Osteoblast (primary cell): Measurements from ENCODE around the gene MIB2. TPM values are rescaled to one million over a fixed set of nuclear protein-coding genes. Genes with fewer than 3 reads are reported as not detected.

ENCODE experiments used
- DNase-seq: peaks from one replicate; pipeline ENCODE4 v3.0.0; 2011; ENCODE audit warnings: low spot score, mixed read lengths; ENCODE audit not compliant: insufficient read length; ENCODE audit errors: missing footprints
- H2AFZ ChIP-seq: 2 replicates; pipeline ENCODE4 v1.6.0; 2011; ENCODE audit warnings: mild to moderate bottlenecking, low read length
- H3K27ac ChIP-seq: 2 replicates; pipeline ENCODE4 v1.5.1; 2011; ENCODE audit warnings: mild to moderate bottlenecking, low read depth, low read length, moderate library complexity
- H3K27me3 ChIP-seq: 2 replicates; pipeline ENCODE4 v1.6.0; 2012; ENCODE audit warnings: mild to moderate bottlenecking, control low read depth, inconsistent platforms, low read length, moderate library complexity; ENCODE audit not compliant: insufficient read depth
- H3K36me3 ChIP-seq: 2 replicates; pipeline ENCODE4 v1.5.1; 2011; ENCODE audit warnings: mild to moderate bottlenecking, low read length, control low read depth, moderate library complexity; ENCODE audit not compliant: insufficient read depth
- H3K4me1 ChIP-seq: 2 replicates; pipeline ENCODE4 v1.5.1; 2011; ENCODE audit warnings: mild to moderate bottlenecking, low read length, control low read depth, moderate library complexity; ENCODE audit not compliant: insufficient read depth
- H3K4me2 ChIP-seq: 2 replicates; pipeline ENCODE4 v1.6.0; 2011; ENCODE audit warnings: mild to moderate bottlenecking, low read length; ENCODE audit not compliant: insufficient read depth
- H3K4me3 ChIP-seq: fragments of 200-600 bp; sonication (generic); 3 replicates; pipeline ENCODE4 v1.5.1; 2012; ENCODE audit warnings: mild to moderate bottlenecking, low read length, inconsistent platforms; ENCODE audit not compliant: insufficient read depth
- H3K79me2 ChIP-seq: 2 replicates; pipeline ENCODE4 v1.6.0; 2012; ENCODE audit warnings: mild to moderate bottlenecking, low read length, control low read depth, inconsistent platforms; ENCODE audit not compliant: insufficient read depth
- H3K9me3 ChIP-seq: 2 replicates; pipeline ENCODE4 v1.5.1; 2011; ENCODE audit warnings: low read depth, low read length, control low read depth
- H4K20me1 ChIP-seq: 2 replicates; pipeline ENCODE4 v1.6.0; 2012; ENCODE audit warnings: mild to moderate bottlenecking, low read length, control low read depth; ENCODE audit not compliant: insufficient read depth
- CTCF ChIP-seq: IDR thresholded peaks from 2 replicates; pipeline ENCODE4 v1.5.1; 2011; ENCODE audit warnings: mild to moderate bottlenecking, low read depth, low read length, moderate library complexity; ENCODE audit errors: extremely low read depth
- total RNA-seq: library from RNA; depleted of rRNA; stranded (reverse); fragments of >200 nt; gene quantifications from 2 replicates; pipeline ENCODE4 v1.2.3, GENCODE V29; 2012

Gene MIB2
- total RNA-seq, 1 donor: 80.7 TPM

- Histone ChIP-seq H3K9me3 (no peaks in the 10 kb centered on the region), H3K36me3 (no peaks in the 10 kb centered on the region), H3K79me2 (no peaks in the 10 kb centered on the region), H2AFZ (no peak overlapping the region), H3K4me3 (no peak overlapping the region), H3K4me1 (no peaks in the 10 kb centered on the region), H4K20me1 (peaks cover 9% of the 10 kb centered on the region), H3K4me2 (no peak overlapping the region), H3K27me3 (peaks cover 8% of the 10 kb centered on the region), H3K27ac (no peak overlapping the region)
- DNase-seq: peak; percentile 89
- TF ChIP-seq CTCF: no peak
Measured at GRCh38 chr1:1627261-1627828, 12.0 kb downstream of the MIB2 start.

GRCh38 chr1:1627829-1628753, 12.8 kb downstream of the MIB2 start:
- no peak overlapping the region for H3K4me2 ChIP-seq
- H3K4me1 ChIP-seq: no peaks in the 10 kb centered on the region
- peaks cover 8% of the 10 kb centered on the region for H3K27me3 ChIP-seq
- no peaks in the 10 kb centered on the region for H3K36me3 ChIP-seq
- H3K4me3 ChIP-seq: no peak overlapping the region
- peaks cover 6% of the 10 kb centered on the region for H4K20me1 ChIP-seq
- H3K79me2 ChIP-seq: no peaks in the 10 kb centered on the region
- peak; percentile 88 for DNase-seq
- H3K27ac ChIP-seq: no peak overlapping the region
- H2AFZ ChIP-seq: no peak overlapping the region
- TF ChIP-seq CTCF: no peak
- no peaks in the 10 kb centered on the region for H3K9me3 ChIP-seq

GRCh38 chr1:1628754-1629429, 13.6 kb downstream of the MIB2 start:
- peak; percentile 92 for DNase-seq
- no peak overlapping the region for H3K27ac ChIP-seq
- TF ChIP-seq CTCF: no peak
- H2AFZ ChIP-seq: no peak overlapping the region
- no peaks in the 10 kb centered on the region for H3K4me1 ChIP-seq
- no peaks in the 10 kb centered on the region for H3K79me2 ChIP-seq
- peaks cover 8% of the 10 kb centered on the region for H3K27me3 ChIP-seq
- H4K20me1 ChIP-seq: peaks cover 6% of the 10 kb centered on the region
- no peaks in the 10 kb centered on the region for H3K9me3 ChIP-seq
- no peak overlapping the region for H3K4me2 ChIP-seq
- no peaks in the 10 kb centered on the region for H3K36me3 ChIP-seq
- H3K4me3 ChIP-seq: no peak overlapping the region
